GM12873 (cell line): ENCODE measurements around the gene LAMC3.

ENCODE experiments used
- CTCF ChIP-seq: IDR thresholded peaks from 2 replicates; pipeline ENCODE4 v1.5.1; 2012; ENCODE audit warnings: low read depth, mild to moderate bottlenecking, moderate library complexity, low read length, control low read depth; ENCODE audit not compliant: insufficient read depth; ENCODE audit errors: missing control alignments

Gene LAMC3

GRCh38 chr9:131119600-131119999, 110.6 kb downstream of the LAMC3 start:
- TF ChIP-seq CTCF = no peak

- no peak for TF ChIP-seq CTCF
Measured at GRCh38 chr9:131120620-131121228, 111.8 kb downstream of the LAMC3 start.

- no peak for TF ChIP-seq CTCF
Measured at GRCh38 chr9:131121346-131121745, 112.4 kb downstream of the LAMC3 start.

- no peak for TF ChIP-seq CTCF
Measured at GRCh38 chr9:131122158-131122557, 113.2 kb downstream of the LAMC3 start.

- no peak for TF ChIP-seq CTCF
Measured at GRCh38 chr9:131125038-131125287, 116.0 kb downstream of the LAMC3 start.

GRCh38 chr9:131125288-131126058, 116.5 kb downstream of the LAMC3 start, which contains the start of gene NUP214:
Gene NUP214 (plus strand): TSS chr9:131125586. CDS start chr9:131125705, 119 bp downstream.
- no peak for TF ChIP-seq CTCF

- TF ChIP-seq CTCF = no peak
Measured at GRCh38 chr9:131126059-131126426, 117.1 kb downstream of the LAMC3 start.
